GM19025 (cell line): ENCODE results near the gene FOXP4.

ENCODE experiments used
- ATAC-seq: cut with Tn5 transposase; IDR thresholded peaks from one replicate; pipeline ENCODE4 v1.9.1; 2021; ENCODE audit warnings: mild to moderate bottlenecking, low read depth, moderate library complexity; ENCODE audit not compliant: unreplicated experiment

The FOXP4 gene

GRCh38 chr6:41522780-41523548, 23.2 kb upstream of the FOXP4 start:
- no peak for ATAC-seq

DNA sequence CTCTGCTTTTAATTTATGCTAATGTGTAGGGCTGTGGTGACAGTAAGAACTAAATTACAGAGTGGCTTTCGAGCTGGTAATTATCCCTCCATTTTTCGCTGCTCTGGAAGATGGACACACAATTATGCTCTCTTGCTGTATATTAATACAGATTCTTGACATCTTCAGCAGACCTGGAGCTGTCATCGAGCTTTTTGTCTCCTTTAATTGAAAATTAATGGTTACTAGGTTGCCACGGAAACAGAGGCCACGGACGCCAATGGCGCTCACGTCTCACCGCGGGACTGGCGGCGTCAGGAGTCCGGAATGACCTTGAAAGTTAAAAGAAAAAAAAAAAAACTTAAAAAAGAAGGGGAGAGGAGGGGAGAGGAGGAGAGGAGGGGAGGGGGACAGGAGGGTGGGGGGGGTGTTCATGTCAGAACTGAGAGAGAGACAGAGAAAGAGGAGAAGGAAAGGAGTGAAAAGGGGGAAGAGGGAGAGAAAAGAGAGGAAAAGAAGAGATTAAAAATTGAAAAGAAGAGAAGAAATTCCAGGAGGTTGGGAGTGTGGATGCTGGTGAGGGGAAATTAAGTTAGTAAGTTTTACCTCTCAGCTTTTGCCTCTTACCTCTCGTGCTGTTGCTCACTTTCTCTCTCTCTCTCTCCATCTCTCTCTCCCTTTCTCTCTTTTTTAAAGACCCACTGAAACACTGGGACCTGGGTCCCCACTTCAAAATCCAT, 22.1 kb upstream of the FOXP4 start:
- ATAC-seq = no peak

GRCh38 chr6:41524634-41525011, 21.6 kb upstream of the FOXP4 start:
- no peak for ATAC-seq

GRCh38 chr6:41527721-41528408, 18.3 kb upstream of the FOXP4 start:
- no peak for ATAC-seq

DNA sequence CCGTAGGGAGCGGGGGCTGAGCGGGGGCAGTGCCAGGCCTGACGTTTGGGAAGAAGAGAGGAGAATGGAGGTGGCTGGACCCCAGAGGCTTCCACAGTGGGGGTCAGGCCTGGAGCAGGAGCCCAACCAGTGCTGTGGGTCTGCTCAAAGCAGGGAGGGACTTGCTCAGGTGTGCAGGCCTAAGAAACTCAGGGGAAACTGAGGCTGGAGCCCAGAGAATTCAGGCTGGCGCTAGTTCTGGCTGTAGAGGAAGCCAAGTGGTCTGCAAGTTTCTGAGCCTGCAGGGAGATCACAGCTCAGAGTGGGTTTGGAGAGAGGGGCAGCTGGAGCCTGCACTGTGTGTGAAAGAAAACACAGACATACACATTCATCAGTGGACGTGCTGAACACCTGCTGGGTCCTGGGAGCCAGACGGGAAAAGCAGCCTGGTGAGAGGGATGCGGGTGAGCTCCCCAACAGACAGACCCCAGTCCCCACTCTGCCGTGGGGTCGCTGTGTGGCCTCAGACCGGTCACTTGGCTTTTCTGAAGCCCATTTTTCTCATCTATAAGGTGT, 17.7 kb upstream of the FOXP4 start:
- ATAC-seq = no peak

DNA sequence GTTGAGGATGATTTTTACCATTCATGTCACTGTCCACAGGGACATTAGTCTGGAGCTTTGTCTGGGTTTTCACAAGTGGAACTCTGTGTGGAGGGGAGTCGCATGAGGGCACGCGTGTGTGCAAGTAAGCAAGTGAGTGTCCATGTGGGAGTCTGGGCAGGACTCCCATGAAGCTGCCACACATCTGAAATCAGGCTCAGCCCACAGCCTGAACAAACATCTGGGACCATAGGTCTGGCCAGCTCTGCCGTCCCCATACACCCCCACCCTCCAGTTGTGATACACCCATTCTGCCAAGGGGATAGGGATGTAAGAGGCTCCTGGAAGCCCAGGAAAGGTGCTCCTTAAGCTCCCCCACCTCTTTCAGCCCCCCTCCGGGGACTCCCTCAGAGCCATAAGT, 17.1 kb upstream of the FOXP4 start:
- ATAC-seq = no peak

DNA sequence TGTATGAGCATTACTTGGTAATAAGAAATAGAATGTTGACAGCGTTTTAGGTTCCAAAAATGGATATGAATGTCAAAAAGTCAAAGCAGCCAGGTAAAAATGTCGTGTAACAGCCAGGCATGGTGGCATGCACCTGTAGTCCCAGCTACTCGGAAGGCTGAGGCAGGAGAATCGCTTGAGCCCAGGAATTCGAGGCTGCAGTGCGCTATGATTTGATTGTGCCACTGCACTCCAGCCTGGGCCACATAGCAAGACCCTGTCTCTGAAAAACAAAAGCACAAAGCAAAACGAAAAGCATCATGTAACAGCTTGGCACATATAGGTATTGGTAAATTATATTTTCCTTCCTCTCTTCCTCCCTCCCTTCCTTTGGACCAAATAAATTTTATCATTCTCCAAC, 16.2 kb upstream of the FOXP4 start:
- ATAC-seq = no peak

- ATAC-seq = no peak
These were observed 15.7 kb upstream of the FOXP4 start for GRCh38 chr6:41530476-41530875.

DNA sequence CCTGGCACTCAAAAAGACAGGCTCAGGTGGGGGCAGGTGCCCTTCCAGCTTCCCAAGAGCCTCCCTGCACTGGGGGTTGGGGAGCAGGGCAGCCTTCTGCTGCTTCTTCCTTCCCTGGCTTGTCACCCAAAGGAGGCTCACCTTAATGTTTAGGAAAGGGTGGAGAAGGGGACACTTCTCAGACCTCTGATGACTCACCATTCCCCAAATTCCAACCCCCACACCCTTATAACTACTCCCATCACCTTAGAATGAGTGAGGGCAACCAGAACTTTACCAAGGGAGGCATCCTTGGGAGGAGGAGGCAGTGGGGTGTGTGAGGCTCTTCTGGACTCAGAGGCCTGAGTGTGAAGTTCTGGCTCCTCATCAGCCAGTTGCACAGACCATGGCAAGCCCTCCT, 15.2 kb upstream of the FOXP4 start:
- ATAC-seq = no peak

DNA sequence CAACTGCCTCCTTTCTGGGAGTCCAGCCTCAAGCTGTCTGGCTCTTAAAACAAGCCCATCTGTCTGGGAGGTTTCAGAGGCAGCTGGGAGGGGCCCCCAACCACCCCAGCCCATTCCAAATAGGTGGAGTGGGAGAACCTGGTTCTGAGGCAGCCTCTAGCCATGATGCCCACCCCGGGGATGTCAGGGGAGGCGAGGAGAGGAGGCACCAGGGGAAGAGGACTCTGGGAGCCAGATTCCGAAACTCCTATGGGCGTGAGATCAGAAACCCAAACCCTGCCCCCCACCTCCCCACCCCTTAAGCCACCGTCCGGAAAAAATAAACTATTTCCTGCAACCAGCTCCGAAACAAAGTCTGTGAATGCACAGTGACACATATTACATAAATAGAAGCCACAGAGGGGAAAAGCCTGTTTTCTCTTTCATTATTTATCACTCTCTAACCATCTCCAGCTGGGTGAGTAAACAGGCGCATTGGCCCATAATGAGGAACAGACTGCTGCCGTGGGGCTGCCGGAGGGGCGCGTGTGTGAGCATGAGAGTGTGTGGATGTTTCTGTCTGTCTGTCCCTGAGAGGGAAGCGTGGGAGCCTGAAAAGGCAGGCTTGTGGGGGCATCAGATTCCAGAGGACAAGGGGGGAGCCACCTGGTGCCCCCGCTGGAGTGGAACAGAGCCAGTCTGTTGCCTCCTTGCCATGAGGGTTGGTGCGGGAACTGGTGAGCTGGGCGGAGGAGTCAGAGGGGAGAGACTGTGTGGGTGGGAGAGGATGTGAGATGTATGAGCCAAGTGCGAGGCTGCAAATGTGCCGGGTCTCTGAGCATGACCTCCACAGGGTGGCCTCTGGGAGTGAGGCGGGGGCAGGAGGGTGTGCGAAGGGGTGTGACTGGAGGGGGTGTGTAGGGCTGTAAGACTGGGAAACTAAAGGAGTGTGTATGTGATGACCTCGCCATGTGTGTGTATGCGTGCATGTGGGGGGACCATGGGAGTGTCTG, 14.3 kb upstream of the FOXP4 start:
- ATAC-seq = peak; percentile 92

- no peak for ATAC-seq
These were observed 10.4 kb upstream of the FOXP4 start for GRCh38 chr6:41535766-41536165.

- no peak for ATAC-seq
These were observed 9.1 kb upstream of the FOXP4 start for GRCh38 chr6:41536795-41537758.

DNA sequence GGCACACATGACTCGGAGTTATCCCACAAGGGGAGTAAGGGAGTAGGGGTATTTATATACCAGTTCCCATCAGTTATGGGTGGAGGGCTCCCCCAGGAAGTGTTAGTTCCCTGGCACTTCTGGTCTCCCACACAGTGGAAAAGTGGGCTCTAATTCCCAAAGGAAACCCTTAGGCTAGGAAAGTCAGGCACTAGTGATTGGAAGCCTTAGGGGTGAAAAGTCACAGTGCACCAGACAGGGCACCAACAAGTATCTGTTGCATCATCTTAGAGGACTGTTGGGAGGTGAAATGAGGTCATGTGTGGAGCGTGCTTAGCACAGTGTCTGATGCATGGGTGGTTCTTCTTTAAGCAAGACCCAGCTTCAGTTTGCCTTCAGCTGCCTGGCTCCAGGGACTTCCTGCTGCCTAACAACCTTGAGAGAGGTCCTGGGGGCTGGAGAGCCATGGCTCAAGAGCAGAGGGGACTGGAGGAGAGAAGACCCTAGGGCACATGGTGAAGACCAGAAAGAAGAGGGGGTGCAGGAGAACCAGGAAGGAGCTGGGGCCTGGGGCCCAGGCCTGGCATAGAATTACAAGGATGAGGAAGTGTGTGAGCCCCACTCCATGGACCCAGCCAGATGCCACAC, 7.5 kb upstream of the FOXP4 start:
- no peak for ATAC-seq

DNA sequence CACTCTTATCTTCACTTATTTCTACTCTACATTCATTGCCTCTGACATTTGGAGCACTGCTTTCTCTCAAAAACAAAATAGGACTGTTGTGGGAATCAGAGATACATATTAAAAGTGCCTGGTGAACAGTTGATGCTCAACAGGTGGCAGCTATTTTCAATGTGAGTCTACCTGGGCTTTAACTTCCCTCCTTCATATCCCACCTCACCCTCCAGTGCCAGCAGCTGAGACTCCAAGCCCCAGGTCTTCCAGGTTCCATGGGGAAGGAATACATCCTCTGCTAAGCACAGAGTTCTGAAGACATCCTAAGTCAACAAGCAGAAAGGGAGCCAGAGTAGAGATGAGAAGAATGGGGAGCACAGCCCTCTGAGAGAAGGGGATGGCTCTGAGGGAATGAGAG, 7.0 kb upstream of the FOXP4 start:
- no peak for ATAC-seq

DNA sequence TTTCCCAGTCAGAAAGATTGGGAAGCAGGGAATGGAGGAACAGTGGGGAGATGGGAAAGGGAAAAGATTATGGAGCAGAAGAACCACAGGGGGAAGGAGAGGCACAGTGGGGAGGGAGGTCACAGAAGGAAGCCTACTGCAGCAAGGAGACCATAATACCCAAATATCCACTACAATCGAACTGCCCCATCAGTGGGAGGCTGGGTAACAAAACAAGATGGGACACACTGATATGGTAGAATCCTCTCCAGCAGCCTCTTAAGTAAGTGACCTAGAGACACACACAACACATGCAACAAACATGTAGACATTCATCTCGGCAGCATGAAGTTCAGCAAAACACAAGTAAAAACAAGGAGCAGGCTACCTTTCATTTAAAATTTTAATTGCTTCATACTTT, 4.8 kb upstream of the FOXP4 start:
- no peak for ATAC-seq

- ATAC-seq = no peak
These were observed 3.1 kb upstream of the FOXP4 start for GRCh38 chr6:41543087-41543486.

DNA sequence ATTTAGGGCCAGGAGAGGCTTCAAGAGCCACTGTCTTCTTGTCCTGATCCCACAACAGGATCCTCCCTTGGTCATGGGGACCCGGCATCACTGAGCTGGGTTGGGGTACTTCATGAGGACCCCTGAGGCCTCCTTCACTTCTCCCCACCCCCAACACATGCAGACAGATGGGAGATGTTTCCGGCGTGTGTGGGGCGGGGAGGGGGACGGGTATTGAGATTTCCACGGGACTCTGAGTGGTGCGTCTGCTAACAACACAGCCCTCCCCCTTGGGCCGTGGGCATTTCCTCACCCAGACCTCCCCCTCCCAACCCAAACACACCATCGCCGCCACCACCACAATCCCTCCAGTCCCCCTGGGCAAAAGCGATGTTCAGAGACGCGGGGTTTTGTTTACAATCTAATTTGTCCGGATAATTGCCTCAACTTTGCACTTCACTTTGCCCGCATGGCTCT, 906 bp upstream of the FOXP4 start:
- ATAC-seq = no peak

GRCh38 chr6:41546475-41546865, 289 bp downstream of the FOXP4 start:
- peak; percentile 46 for ATAC-seq
